Ishikawa (cell line): ENCODE measurements around the gene UBA6.

Experiments
- CEBPB ChIP-seq: IDR thresholded peaks from 2 replicates; pipeline ENCODE4 v1.6.1; 2012
- CREB1 ChIP-seq: IDR thresholded peaks from 2 replicates; pipeline ENCODE4 v1.6.1; 2012; ENCODE audit warnings: low read depth
- EGR1 ChIP-seq: IDR thresholded peaks from 2 replicates; pipeline ENCODE4 v1.6.1; 2012
- EP300 ChIP-seq: IDR thresholded peaks from 2 replicates; pipeline ENCODE4 v1.6.1; 2012; ENCODE audit warnings: borderline replicate concordance
- FOXM1 ChIP-seq: IDR thresholded peaks from 2 replicates; pipeline ENCODE4 v1.6.1; 2012; ENCODE audit warnings: low read depth, borderline replicate concordance
- MAX ChIP-seq: IDR thresholded peaks from 2 replicates; pipeline ENCODE4 v1.6.1; 2012
- NFIC ChIP-seq: IDR thresholded peaks from 2 replicates; pipeline ENCODE4 v1.6.1; 2012
- RAD21 ChIP-seq: IDR thresholded peaks from 2 replicates; pipeline ENCODE4 v1.6.1; 2012; ENCODE audit warnings: low read depth
- REST ChIP-seq: IDR thresholded peaks from 2 replicates; pipeline ENCODE4 v1.6.1; 2012; ENCODE audit warnings: low read depth, mild to moderate bottlenecking
- TAF1 ChIP-seq: IDR thresholded peaks from 2 replicates; pipeline ENCODE4 v1.6.1; 2012; ENCODE audit warnings: low read depth, mild to moderate bottlenecking
- TCF12 ChIP-seq: IDR thresholded peaks from 2 replicates; pipeline ENCODE4 v1.6.1; 2012; ENCODE audit warnings: low read depth
- TEAD4 ChIP-seq: IDR thresholded peaks from 2 replicates; pipeline ENCODE4 v1.6.1; 2012
- USF1 ChIP-seq: IDR thresholded peaks from 2 replicates; pipeline ENCODE4 v1.6.1; 2012
- YY1 ChIP-seq: IDR thresholded peaks from 2 replicates; pipeline ENCODE4 v1.6.1; 2012; ENCODE audit warnings: low read depth
- ZBTB7A ChIP-seq: IDR thresholded peaks from 2 replicates; pipeline ENCODE4 v1.6.1; 2012; ENCODE audit warnings: low read depth

UBA6 gene

GRCh38 chr4:67713529-67714247, 12.7 kb upstream of the UBA6 start:
- no peak for TF ChIP-seq REST
- TF ChIP-seq MAX, result no peak
- no peak for TF ChIP-seq EGR1
- TF ChIP-seq NFIC, result no peak
- TF ChIP-seq CEBPB, result no peak
- TF ChIP-seq RAD21, result no peak
- no peak for TF ChIP-seq USF1
- no peak for TF ChIP-seq YY1

GRCh38 chr4:67712650-67713528, 11.9 kb upstream of the UBA6 start:
- no peak for TF ChIP-seq EP300
- TF ChIP-seq CEBPB, result no peak
- TF ChIP-seq YY1, result no peak
- no peak for TF ChIP-seq CREB1
- TF ChIP-seq REST, result no peak
- no peak for TF ChIP-seq TEAD4
- no peak for TF ChIP-seq USF1
- TF ChIP-seq TAF1, result no peak
- TF ChIP-seq FOXM1, result no peak
- no peak for TF ChIP-seq MAX
- TF ChIP-seq NFIC, result no peak
- no peak for TF ChIP-seq EGR1
- no peak for TF ChIP-seq ZBTB7A
- no peak for TF ChIP-seq RAD21
- no peak for TF ChIP-seq TCF12

GRCh38 chr4:67712000-67712625, 11.2 kb upstream of the UBA6 start:
- TF ChIP-seq RAD21, result no peak
- no peak for TF ChIP-seq REST

GRCh38 chr4:67704843-67705242, 3.9 kb upstream of the UBA6 start:
- no peak for TF ChIP-seq EP300
- TF ChIP-seq RAD21, result no peak
- TF ChIP-seq REST, result no peak
- TF ChIP-seq ZBTB7A, result no peak
- no peak for TF ChIP-seq NFIC
- TF ChIP-seq USF1, result no peak
- TF ChIP-seq TCF12, result no peak
- TF ChIP-seq FOXM1, result no peak
- no peak for TF ChIP-seq MAX
- no peak for TF ChIP-seq CREB1
- TF ChIP-seq YY1, result no peak
- no peak for TF ChIP-seq TEAD4
- TF ChIP-seq CEBPB, result no peak
- no peak for TF ChIP-seq TAF1
